ENCODE results near the gene SPDYE4.

Gene SPDYE4

GRCh38 chr17:8792646-8793045 lies 34.3 kb upstream of the SPDYE4 start:
- TF ChIP-seq GATA2 (IDR thresholded peaks at IDR 0.05; ENCODE audit: low read depth, low read length) (no peak), GATA3 (IDR thresholded peaks at IDR 0.05; ENCODE audit: low read depth, low read length) (no peak)

DNA sequence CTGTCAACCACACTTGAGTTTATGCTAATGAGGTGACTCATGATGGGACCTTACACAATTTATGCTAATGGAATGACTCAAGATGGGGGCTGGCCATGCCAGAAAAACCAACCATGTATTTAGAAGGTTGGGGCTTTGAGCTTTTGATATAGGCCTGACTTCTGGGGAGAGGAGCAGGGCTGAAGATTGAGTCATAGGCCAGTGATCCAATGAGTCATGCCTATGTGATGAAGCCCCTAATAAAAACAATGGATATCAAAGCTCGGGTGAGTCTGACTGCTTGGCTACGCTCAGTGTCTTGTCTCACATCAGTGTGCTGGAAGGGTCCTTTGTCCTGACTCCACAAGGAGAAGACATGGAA lies 33.5 kb upstream of the SPDYE4 start:
- TF ChIP-seq GATA2 (IDR thresholded peaks at IDR 0.05; ENCODE audit: low read depth, low read length): no peak
- TF ChIP-seq GATA3 (IDR thresholded peaks at IDR 0.05; ENCODE audit: low read depth, low read length): no peak

GRCh38 chr17:8791248-8791909 lies 33.0 kb upstream of the SPDYE4 start:
- TF ChIP-seq GATA2 (IDR thresholded peaks at IDR 0.05; ENCODE audit: low read depth, low read length) (no peak), GATA3 (IDR thresholded peaks at IDR 0.05; ENCODE audit: low read depth, low read length) (no peak)

- TF ChIP-seq GATA2 (IDR thresholded peaks at IDR 0.05; ENCODE audit: low read depth, low read length): no peak
- no peak for TF ChIP-seq GATA3 (IDR thresholded peaks at IDR 0.05; ENCODE audit: low read depth, low read length)
These were observed 31.4 kb upstream of the SPDYE4 start for GRCh38 chr17:8789743-8790142.

GRCh38 chr17:8788998-8789397 lies 30.7 kb upstream of the SPDYE4 start:
- TF ChIP-seq GATA3 (IDR thresholded peaks at IDR 0.05; ENCODE audit: low read depth, low read length) (no peak), GATA2 (IDR thresholded peaks at IDR 0.05; ENCODE audit: low read depth, low read length) (no peak)

DNA sequence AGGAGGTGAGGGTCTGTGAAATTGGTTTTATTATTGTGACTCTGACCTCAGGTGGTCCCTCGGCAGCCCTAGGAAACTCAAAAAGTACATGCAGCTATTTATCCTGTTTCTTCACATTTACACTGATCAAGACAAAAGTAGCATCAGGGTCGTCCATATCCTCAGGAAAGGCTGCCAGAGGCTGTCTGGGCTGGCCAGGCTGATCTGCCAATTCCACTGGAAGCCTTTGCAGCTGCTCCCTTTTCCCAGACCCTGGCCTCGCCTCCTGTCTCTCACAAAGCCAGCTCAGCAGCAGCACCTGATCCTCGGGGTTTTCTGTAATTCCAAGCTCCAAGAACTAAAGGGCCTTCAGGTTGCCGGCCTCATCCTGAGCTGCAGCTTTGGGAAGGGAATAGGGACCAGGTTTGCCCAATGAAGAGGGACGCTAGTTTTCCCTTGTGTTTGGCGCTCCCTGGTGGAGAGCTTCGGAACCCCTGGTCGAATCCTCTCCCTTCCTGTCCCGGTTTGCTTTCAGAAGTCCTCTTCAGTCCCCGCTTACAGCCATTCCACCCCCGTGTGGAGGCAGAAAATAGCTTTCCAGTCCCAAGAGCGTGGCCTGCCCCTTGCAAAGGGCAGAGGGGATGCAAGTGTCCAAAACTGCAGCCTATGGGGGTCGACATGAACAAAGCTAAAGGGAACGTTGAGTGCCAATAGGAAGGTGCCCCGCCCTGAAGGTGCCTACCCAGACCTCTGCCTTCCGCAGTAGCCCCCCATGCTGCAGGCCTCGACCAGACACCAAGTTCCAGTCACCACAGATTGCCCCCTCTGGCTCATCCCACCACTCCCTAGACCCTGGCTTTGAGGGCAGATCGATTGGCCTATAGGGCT lies 27.4 kb upstream of the SPDYE4 start:
- TF ChIP-seq GATA2 (IDR thresholded peaks at IDR 0.05; ENCODE audit: low read depth, low read length): no peak
- no peak for TF ChIP-seq GATA3 (IDR thresholded peaks at IDR 0.05; ENCODE audit: low read depth, low read length)

GRCh38 chr17:8782176-8782575 lies 23.8 kb upstream of the SPDYE4 start:
- TF ChIP-seq GATA3 (IDR thresholded peaks at IDR 0.05; ENCODE audit: low read depth, low read length) (no peak), GATA2 (IDR thresholded peaks at IDR 0.05; ENCODE audit: low read depth, low read length) (no peak)

GRCh38 chr17:8781776-8782175 lies 23.4 kb upstream of the SPDYE4 start:
- no peak for TF ChIP-seq GATA3 (IDR thresholded peaks at IDR 0.05; ENCODE audit: low read depth, low read length)
- TF ChIP-seq GATA2 (IDR thresholded peaks at IDR 0.05; ENCODE audit: low read depth, low read length): no peak

GRCh38 chr17:8776881-8777280 lies 18.5 kb upstream of the SPDYE4 start:
- TF ChIP-seq GATA3 (IDR thresholded peaks at IDR 0.05; ENCODE audit: low read depth, low read length): no peak
- no peak for TF ChIP-seq GATA2 (IDR thresholded peaks at IDR 0.05; ENCODE audit: low read depth, low read length)

DNA sequence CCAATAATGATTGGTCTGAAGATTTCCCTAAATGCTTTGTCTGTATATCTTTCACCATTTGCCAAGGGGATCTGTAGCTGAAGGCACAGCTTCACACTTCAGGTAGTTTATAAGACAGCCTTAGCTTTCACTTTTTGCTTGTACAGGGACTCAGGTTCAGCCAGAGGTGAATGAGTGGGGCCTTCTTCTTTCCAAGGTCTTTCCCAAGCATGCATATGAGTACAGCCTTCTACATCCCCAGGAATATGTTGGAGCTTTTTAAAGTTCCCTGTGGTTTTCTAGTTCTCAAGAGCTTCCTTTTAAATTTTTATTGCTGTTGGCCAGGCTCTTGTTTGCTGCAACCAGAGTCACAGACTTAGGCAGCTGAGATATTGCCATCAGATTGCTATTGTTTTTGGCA lies 17.9 kb upstream of the SPDYE4 start:
- TF ChIP-seq GATA3 (IDR thresholded peaks at IDR 0.05; ENCODE audit: low read depth, low read length) (no peak), GATA2 (IDR thresholded peaks at IDR 0.05; ENCODE audit: low read depth, low read length) (no peak)

- TF ChIP-seq GATA2 (IDR thresholded peaks at IDR 0.05; ENCODE audit: low read depth, low read length) (no peak), GATA3 (IDR thresholded peaks at IDR 0.05; ENCODE audit: low read depth, low read length) (no peak)
These were observed 8.4 kb upstream of the SPDYE4 start for GRCh38 chr17:8766731-8767130.

DNA sequence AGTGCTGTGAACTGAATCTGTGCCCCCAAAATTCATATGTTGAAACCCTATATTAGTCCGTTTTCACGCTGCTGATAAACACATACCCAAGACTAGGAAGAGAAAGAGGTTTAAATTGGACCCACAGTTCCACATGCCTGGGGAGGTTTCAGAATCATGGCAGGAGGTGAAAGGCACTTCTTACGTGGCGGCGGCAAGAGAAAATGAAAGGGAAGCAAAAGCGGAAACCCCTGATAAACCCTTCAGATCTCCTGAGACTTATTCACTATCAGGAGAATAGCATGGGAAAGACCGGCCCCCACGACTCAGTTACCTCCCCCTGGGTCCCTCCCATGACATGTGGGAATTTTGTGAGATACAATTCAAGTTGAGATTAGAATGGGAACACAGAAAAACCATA lies 3.7 kb upstream of the SPDYE4 start:
- no peak for TF ChIP-seq GATA2 (IDR thresholded peaks at IDR 0.05; ENCODE audit: low read depth, low read length)
- no peak for TF ChIP-seq GATA3 (IDR thresholded peaks at IDR 0.05; ENCODE audit: low read depth, low read length)

- no peak for TF ChIP-seq GATA3 (IDR thresholded peaks at IDR 0.05; ENCODE audit: low read depth, low read length)
- no peak for TF ChIP-seq GATA2 (IDR thresholded peaks at IDR 0.05; ENCODE audit: low read depth, low read length)
These were observed 1.2 kb downstream of the SPDYE4 start for GRCh38 chr17:8757189-8757588.

DNA sequence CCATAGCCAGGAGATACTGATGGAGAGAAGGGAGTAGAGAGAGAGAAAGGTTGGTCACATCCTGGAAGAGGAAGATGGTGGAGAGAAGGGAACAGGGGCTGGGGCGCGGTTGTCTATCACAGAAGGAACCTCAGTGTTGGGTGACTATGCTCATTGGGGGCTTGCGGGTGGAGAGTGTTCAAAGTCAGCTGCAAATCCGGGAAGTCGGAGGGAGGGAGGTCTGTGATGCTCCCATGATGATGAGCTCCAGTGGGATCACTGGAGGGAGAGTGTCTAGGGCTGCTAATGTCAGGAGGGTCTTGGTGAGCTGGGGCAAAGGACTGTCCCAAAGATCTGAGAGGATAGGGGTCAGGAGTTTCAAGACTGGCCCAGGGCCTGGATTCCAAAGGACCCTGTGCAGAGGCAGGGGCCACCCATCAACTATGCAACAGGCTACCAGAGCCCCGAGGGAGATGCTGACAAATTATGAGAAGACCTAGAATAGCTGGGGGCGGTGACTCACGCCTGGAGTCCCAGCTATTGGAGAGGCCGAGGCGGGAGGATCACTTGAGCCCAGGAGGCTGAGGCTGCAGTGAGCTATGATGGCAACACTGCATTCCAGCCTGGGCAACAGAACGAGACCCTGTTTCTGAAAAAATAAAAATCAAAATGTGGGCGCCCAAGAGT lies 2.6 kb downstream of the SPDYE4 start:
- no peak for TF ChIP-seq GATA3 (IDR thresholded peaks at IDR 0.05; ENCODE audit: low read depth, low read length)
- TF ChIP-seq GATA2 (IDR thresholded peaks at IDR 0.05; ENCODE audit: low read depth, low read length): no peak

DNA sequence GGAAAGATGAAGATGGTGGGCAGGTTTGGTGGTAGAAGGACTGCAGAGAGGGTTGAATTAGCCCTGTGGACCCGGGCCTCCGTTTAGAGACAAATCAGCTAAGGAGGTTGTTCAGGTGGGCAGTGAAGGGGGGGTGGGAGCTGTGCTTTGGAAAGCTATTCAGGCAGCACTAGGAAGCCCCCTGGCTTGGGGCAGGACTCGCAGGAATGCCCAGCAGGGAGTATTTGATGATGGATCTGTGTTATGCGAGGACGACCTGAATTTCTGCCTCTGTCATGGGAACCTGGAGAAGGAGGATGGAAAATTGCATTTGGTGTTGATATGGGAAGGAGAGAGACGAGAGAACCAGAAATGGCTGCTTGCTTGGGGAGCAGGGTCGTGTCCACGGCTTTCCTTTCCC lies 3.5 kb downstream of the SPDYE4 start:
- TF ChIP-seq GATA3 (IDR thresholded peaks at IDR 0.05; ENCODE audit: low read depth, low read length) (no peak), GATA2 (IDR thresholded peaks at IDR 0.05; ENCODE audit: low read depth, low read length) (no peak)
